Measurements from ENCODE around the gene USH2A. TPM values are rescaled to one million over a fixed set of nuclear protein-coding genes. Genes with fewer than 3 reads are reported as not detected.

The USH2A gene
- polyA plus RNA-seq, 1 donor from 2014 or later, result 0.17 TPM

- no peaks in the 10 kb centered on the region for H3K79me2 ChIP-seq (replicated peaks; ENCODE audit: insufficient read depth, low read length)
- no peak overlapping the region for H3K9ac ChIP-seq (ENCODE audit: low read length)
- H3K9me3 ChIP-seq (ENCODE audit: low read length), result no peaks in the 10 kb centered on the region
- no peaks in the 10 kb centered on the region for H3F3A ChIP-seq (ENCODE audit: insufficient read depth, low read length, poor library complexity, severe bottlenecking)
- no peaks in the 10 kb centered on the region for H3K36me3 ChIP-seq (ENCODE audit: insufficient read depth, low read length)
- TF ChIP-seq EZH2 (IDR thresholded peaks at IDR 0.05; ENCODE audit: borderline replicate concordance, insufficient read depth, low read length, poor library complexity, severe bottlenecking), result no peak
- TF ChIP-seq, protein P1, sequence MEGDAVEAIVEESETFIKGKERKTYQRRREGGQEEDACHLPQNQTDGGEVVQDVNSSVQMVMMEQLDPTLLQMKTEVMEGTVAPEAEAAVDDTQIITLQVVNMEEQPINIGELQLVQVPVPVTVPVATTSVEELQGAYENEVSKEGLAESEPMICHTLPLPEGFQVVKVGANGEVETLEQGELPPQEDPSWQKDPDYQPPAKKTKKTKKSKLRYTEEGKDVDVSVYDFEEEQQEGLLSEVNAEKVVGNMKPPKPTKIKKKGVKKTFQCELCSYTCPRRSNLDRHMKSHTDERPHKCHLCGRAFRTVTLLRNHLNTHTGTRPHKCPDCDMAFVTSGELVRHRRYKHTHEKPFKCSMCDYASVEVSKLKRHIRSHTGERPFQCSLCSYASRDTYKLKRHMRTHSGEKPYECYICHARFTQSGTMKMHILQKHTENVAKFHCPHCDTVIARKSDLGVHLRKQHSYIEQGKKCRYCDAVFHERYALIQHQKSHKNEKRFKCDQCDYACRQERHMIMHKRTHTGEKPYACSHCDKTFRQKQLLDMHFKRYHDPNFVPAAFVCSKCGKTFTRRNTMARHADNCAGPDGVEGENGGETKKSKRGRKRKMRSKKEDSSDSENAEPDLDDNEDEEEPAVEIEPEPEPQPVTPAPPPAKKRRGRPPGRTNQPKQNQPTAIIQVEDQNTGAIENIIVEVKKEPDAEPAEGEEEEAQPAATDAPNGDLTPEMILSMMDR (IDR thresholded peaks at IDR 0.05; ENCODE audit: poor library complexity, severe bottlenecking), result no peak
- no peak for TF ChIP-seq POLR2AphosphoS5 (IDR thresholded peaks at IDR 0.05)
- no peak for TF ChIP-seq RAD21 (conservative IDR thresholded peaks at IDR 0.05)
- no peak for TF ChIP-seq MXI1 (conservative IDR thresholded peaks at IDR 0.05; ENCODE audit: poor library complexity, severe bottlenecking)
- no peak for TF ChIP-seq SMC3 (conservative IDR thresholded peaks at IDR 0.05; ENCODE audit: poor library complexity)
- TF ChIP-seq EP300 (conservative IDR thresholded peaks at IDR 0.05; ENCODE audit: poor library complexity, severe bottlenecking), result no peak
- TF ChIP-seq REST (IDR thresholded peaks at IDR 0.05; ENCODE audit: borderline replicate concordance), result no peak
- no peak for TF ChIP-seq TAF1 (IDR thresholded peaks at IDR 0.05; ENCODE audit: low read depth)
- H3K9me2 ChIP-seq (ENCODE audit: insufficient read depth, low read length), result no peaks in the 10 kb centered on the region
- no peaks in the 10 kb centered on the region for H4K20me1 ChIP-seq (ENCODE audit: insufficient read depth)
- no peak overlapping the region for H2AFZ ChIP-seq (ENCODE audit: low read depth, low read length)
- no peaks in the 10 kb centered on the region for H3K27me3 ChIP-seq (ENCODE audit: insufficient read depth, low read depth, low read length)
- no peak overlapping the region for H3K4me2 ChIP-seq (ENCODE audit: low read length)
- H3K4me3 ChIP-seq (ENCODE audit: low read length), result no peak overlapping the region
- no peak overlapping the region for H3K27ac ChIP-seq (ENCODE audit: low read length)
These were observed 655.5 kb downstream of the USH2A start for GRCh38 chr1:215767761-215768160.

GRCh38 chr1:215766521-215766920, 656.7 kb downstream of the USH2A start:
- Histone ChIP-seq H3K9ac (ENCODE audit: low read length) (no peak overlapping the region), H3K27me3 (ENCODE audit: insufficient read depth, low read depth, low read length) (no peaks in the 10 kb centered on the region), H3K4me2 (ENCODE audit: low read length) (no peak overlapping the region), H3K4me3 (ENCODE audit: low read length) (no peak overlapping the region), H3F3A (ENCODE audit: insufficient read depth, low read length, poor library complexity, severe bottlenecking) (no peaks in the 10 kb centered on the region), H4K20me1 (ENCODE audit: insufficient read depth) (no peaks in the 10 kb centered on the region), H3K27ac (ENCODE audit: low read length) (no peak overlapping the region), H3K9me3 (ENCODE audit: low read length) (no peaks in the 10 kb centered on the region), H2AFZ (ENCODE audit: low read depth, low read length) (no peak overlapping the region), H3K36me3 (ENCODE audit: insufficient read depth, low read length) (no peaks in the 10 kb centered on the region), H3K9me2 (ENCODE audit: insufficient read depth, low read length) (no peaks in the 10 kb centered on the region), H3K79me2 (replicated peaks; ENCODE audit: insufficient read depth, low read length) (no peaks in the 10 kb centered on the region)
- TF ChIP-seq RAD21 (conservative IDR thresholded peaks at IDR 0.05) (no peak), EP300 (conservative IDR thresholded peaks at IDR 0.05; ENCODE audit: poor library complexity, severe bottlenecking) (no peak)

DNA sequence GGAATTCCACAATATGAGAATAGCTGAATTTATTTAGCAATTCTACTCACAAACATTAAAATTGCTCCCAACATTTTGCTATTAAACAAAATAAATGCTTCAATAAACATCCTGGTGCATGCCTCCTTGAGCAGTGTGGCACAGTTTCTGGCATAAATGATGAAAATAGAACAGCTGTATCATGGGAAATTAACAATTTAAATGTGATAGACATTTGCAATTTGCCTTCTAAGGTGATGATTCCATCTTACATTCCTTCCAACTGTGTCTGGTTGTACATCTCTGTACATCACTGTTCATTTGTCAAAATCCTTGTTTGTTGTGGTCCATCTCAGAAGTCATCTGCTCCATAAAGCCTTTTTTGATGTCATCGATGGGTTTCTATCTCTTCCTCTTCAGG, 657.4 kb downstream of the USH2A start:
- Histone ChIP-seq H3K9ac (ENCODE audit: low read length) (no peak overlapping the region), H3K9me3 (ENCODE audit: low read length) (no peaks in the 10 kb centered on the region), H3K36me3 (ENCODE audit: insufficient read depth, low read length) (no peaks in the 10 kb centered on the region), H3K4me2 (ENCODE audit: low read length) (no peak overlapping the region), H3K79me2 (replicated peaks; ENCODE audit: insufficient read depth, low read length) (no peaks in the 10 kb centered on the region), H4K20me1 (ENCODE audit: insufficient read depth) (no peaks in the 10 kb centered on the region), H3F3A (ENCODE audit: insufficient read depth, low read length, poor library complexity, severe bottlenecking) (no peaks in the 10 kb centered on the region), H3K27me3 (ENCODE audit: insufficient read depth, low read depth, low read length) (no peaks in the 10 kb centered on the region), H3K4me3 (ENCODE audit: low read length) (no peak overlapping the region), H3K9me2 (ENCODE audit: insufficient read depth, low read length) (no peaks in the 10 kb centered on the region), H3K27ac (ENCODE audit: low read length) (no peak overlapping the region), H2AFZ (ENCODE audit: low read depth, low read length) (no peak overlapping the region)
- TF ChIP-seq TAF1 (IDR thresholded peaks at IDR 0.05; ENCODE audit: low read depth) (no peak), REST (IDR thresholded peaks at IDR 0.05; ENCODE audit: borderline replicate concordance) (no peak), RAD21 (conservative IDR thresholded peaks at IDR 0.05) (no peak), POLR2AphosphoS5 (IDR thresholded peaks at IDR 0.05) (no peak), MXI1 (conservative IDR thresholded peaks at IDR 0.05; ENCODE audit: poor library complexity, severe bottlenecking) (no peak), SMC3 (conservative IDR thresholded peaks at IDR 0.05; ENCODE audit: poor library complexity) (no peak), EZH2 (IDR thresholded peaks at IDR 0.05; ENCODE audit: borderline replicate concordance, insufficient read depth, low read length, poor library complexity, severe bottlenecking) (no peak), EP300 (conservative IDR thresholded peaks at IDR 0.05; ENCODE audit: poor library complexity, severe bottlenecking) (no peak)
- TF ChIP-seq, protein P1 (IDR thresholded peaks at IDR 0.05; ENCODE audit: poor library complexity, severe bottlenecking), result no peak
